VCaP (cell line): Measurements from ENCODE around the gene MSLN.
A peak's percentile ranks its signal among the peaks of the same experiment; 100 is the strongest.

Experiments used
- H3K27ac ChIP-seq: fragments of 450-650 bp; 2 replicates; pipeline ENCODE4 v1.5.1; 2017
- CTCF ChIP-seq: fragments of 450-650 bp; conservative IDR thresholded peaks from 2 replicates; pipeline ENCODE4 v1.5.1; 2017; ENCODE audit warnings: mild to moderate bottlenecking, moderate library complexity

The MSLN gene

GRCh38 chr16:725041-725376 lies 35.5 kb upstream of the MSLN start:
- H3K27ac ChIP-seq: peak overlapping the region; percentile 90
- no peak for TF ChIP-seq CTCF

GRCh38 chr16:725463-726187 lies 34.9 kb upstream of the MSLN start:
- TF ChIP-seq CTCF: no peak
- peak overlapping the region; percentile 90 for H3K27ac ChIP-seq

- H3K27ac ChIP-seq: peak overlapping the region; percentile 90
- TF ChIP-seq CTCF: no peak
Observed at GRCh38 chr16:726188-726437, 34.4 kb upstream of the MSLN start.

- peak within 1 kb of the TSS; percentile 90 for H3K27ac ChIP-seq
- no peak for TF ChIP-seq CTCF
Observed at GRCh38 chr16:726438-727290, 33.9 kb upstream of the MSLN start, which contains the start of the genes CCDC78 and HAGHL. Gene CCDC78 (minus strand): TSS chr16:726443. CDS start chr16:726367, 76 bp downstream. Gene HAGHL (plus strand): TSS chr16:727106. CDS start chr16:727510, 404 bp downstream.

GRCh38 chr16:727291-727977 lies 33.1 kb upstream of the MSLN start:
- H3K27ac ChIP-seq: peak overlapping the region; percentile 90
- no peak for TF ChIP-seq CTCF

GRCh38 chr16:728131-728889 lies 32.2 kb upstream of the MSLN start:
- no peak for TF ChIP-seq CTCF

More at GRCh38 chr16:728131-728889, 32.2 kb upstream of the MSLN start:
- H3K27ac ChIP-seq: peak overlapping the region; percentile 90
